HG02610 (cell line): ENCODE measurements around the gene PTF1A.
"Not testable (repeated sequence)": the region's sequence is repeated elsewhere in the genome, so short reads cannot be mapped to it uniquely, and the experiment has no call there.

Experiments
- ATAC-seq: cut with Tn5 transposase; IDR thresholded peaks from one replicate; pipeline ENCODE4 v1.9.1; 2021; ENCODE audit warnings: mild to moderate bottlenecking, moderate library complexity; ENCODE audit not compliant: unreplicated experiment

PTF1A gene

GRCh38 chr10:23202779-23203178 lies 10.7 kb downstream of the PTF1A start:
- no peak for ATAC-seq

- ATAC-seq: no peak
Observed at GRCh38 chr10:23203369-23204325, 11.5 kb downstream of the PTF1A start.

DNA sequence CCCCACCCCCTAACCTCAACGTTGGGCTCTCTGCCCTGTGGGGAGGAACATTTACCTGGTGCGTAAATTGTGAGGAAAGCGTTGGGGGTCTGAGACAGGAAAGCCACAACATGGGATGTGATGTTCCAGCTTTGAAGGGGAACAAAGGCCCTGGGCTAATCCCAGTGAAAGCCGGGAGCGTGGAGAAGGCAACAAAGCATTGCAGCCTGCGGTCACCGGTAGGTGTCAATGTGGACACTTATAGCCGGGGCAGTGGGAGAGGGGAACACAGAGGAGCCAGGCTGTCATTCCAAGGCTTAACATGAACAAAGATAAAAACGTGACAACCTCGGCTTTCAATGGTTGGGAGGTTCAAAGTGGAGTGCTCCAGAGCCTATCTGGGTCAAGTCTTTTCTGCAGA lies 12.7 kb downstream of the PTF1A start:
- no peak for ATAC-seq

DNA sequence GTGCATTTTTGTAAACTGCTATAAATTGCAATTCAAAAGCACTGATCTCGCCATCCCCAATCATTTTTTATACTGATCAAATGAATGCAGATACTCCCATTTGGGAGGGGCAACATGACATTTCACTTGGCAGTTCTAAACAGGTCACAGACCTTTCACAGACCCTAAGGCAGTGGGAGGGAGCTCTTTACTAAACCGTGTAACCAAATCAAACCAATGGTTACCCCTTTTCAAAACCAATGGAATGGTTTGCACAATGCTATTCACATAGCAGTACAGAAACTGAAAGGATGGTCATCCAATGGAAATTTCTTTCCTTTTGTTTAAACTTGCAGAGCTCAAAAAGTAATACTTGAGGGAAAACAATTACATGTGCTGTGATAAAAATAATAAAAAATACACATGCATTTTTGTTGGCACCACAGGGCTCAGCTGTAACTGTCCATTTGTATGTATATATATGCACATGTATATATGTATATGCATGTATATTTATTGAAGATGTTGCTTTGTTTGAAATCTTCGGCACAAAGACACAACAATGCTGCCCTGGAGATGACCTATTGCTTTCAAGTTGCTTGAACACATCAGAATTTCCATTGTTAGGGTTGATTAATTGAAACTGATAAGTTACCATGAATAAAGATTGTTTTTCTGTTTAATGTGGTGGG lies 14.0 kb downstream of the PTF1A start:
- no peak for ATAC-seq

DNA sequence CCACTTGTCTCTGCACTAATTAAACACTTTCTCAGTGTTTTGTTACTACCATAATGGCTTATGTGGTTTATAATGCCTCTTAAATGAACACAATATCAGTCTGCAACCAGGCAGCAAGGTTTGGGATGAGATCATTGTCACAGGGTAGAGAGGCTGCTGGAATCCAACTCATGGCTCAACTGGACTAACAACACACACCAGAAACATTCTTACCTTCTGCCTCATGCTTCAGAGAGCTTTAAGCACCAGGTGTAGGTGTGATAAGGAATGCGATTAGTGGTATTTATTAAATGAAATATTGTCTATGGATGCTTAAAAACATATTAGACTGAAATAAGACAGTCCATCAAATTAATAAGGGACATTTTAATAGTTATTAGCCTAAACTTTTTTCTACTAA lies 25.4 kb downstream of the PTF1A start:
- no peak for ATAC-seq

- no peak for ATAC-seq
Observed at GRCh38 chr10:23230582-23230981, 38.5 kb downstream of the PTF1A start.

DNA sequence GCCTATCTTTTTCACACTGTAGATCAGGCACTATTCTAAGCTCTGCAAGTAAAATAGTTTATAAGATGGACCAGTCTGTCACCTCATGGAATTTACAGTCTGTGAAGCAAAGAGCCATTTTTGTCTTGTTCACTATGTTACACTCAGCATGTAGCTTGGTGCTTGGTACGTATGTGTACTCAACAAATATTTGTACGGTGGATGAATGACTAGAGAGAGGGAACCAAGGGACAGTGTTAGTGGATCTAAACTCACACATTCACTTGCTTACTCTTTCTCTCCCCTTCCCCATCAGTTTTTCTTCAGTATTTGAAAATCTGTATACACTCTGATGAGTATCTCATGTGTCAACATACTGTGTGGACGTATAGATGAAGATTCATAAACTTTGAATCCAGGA lies 45.9 kb downstream of the PTF1A start:
- ATAC-seq: no peak

- not testable (repeated sequence) for ATAC-seq
Observed at GRCh38 chr10:23241779-23242178, 49.7 kb downstream of the PTF1A start.
